GM23338 (cell line): ENCODE data around the gene ELFN1. TPM values are rescaled to one million over a fixed set of nuclear protein-coding genes. Genes with fewer than 3 reads are reported as not detected.

ENCODE experiments used
- ATAC-seq: fragments of 200-7000 bp; cut with Tn5 transposase; 3 replicates; pipeline ENCODE4 v1.9.1; 2020
- DNase-seq: peaks from one replicate; pipeline ENCODE4 v3.0.0-alpha.2; 2015; ENCODE audit warnings: low spot score
- H2AFZ ChIP-seq: fragments of 200-600 bp; sonication (generic); 2 replicates; pipeline ENCODE4 v1.8.0; 2016; ENCODE audit warnings: antibody characterized with exemption, mild to moderate bottlenecking, moderate library complexity
- H3F3A ChIP-seq: fragments of 200-600 bp; sonication (generic); replicated peaks from 2 replicates; pipeline ENCODE4 v1.8.0; 2017; ENCODE audit warnings: antibody characterized with exemption, mixed run types, low read depth
- H3K27ac ChIP-seq: fragments of 200-600 bp; sonication (generic); 2 replicates; pipeline ENCODE4 v1.6.1; 2016; ENCODE audit warnings: low read depth
- H3K27me3 ChIP-seq: fragments of 200-600 bp; sonication (generic); 2 replicates; pipeline ENCODE4 v1.8.0; 2016; ENCODE audit warnings: mild to moderate bottlenecking, mixed run types, moderate library complexity; ENCODE audit not compliant: insufficient read depth
- H3K36me3 ChIP-seq: fragments of 200-600 bp; sonication (generic); 2 replicates; pipeline ENCODE4 v1.8.0; 2016; ENCODE audit warnings: mild to moderate bottlenecking; ENCODE audit not compliant: insufficient read depth
- H3K4me1 ChIP-seq: fragments of 200-600 bp; sonication (generic); 2 replicates; pipeline ENCODE4 v1.8.0; 2016; ENCODE audit warnings: mild to moderate bottlenecking, moderate library complexity; ENCODE audit not compliant: insufficient read depth
- H3K4me2 ChIP-seq: fragments of 200-600 bp; sonication (generic); 2 replicates; pipeline ENCODE4 v1.7.1; 2017; ENCODE audit warnings: mixed run types
- H3K4me3 ChIP-seq: fragments of 200-600 bp; sonication (generic); 2 replicates; pipeline ENCODE4 v1.6.1; 2016; ENCODE audit warnings: mixed run types
- H3K79me2 ChIP-seq: fragments of 200-600 bp; sonication (generic); replicated peaks from 2 replicates; pipeline ENCODE4 v1.8.0; 2017; ENCODE audit warnings: mild to moderate bottlenecking; ENCODE audit not compliant: insufficient read depth
- H3K9me2 ChIP-seq: fragments of 200-600 bp; sonication (generic); 2 replicates; pipeline ENCODE4 v1.8.0; 2017; ENCODE audit not compliant: insufficient read depth
- H4K20me1 ChIP-seq: fragments of 200-600 bp; sonication (generic); replicated peaks from 2 replicates; pipeline ENCODE4 v1.8.0; 2017; ENCODE audit warnings: mild to moderate bottlenecking; ENCODE audit not compliant: insufficient read depth
- H3K27ac Mint-ChIP-seq: 2 replicates; pipeline ENCODE4 v1.8.0; 2020; ENCODE audit warnings: inconsistent platforms, mild to moderate bottlenecking, moderate library complexity, mixed read lengths
- H3K27me3 Mint-ChIP-seq: 3 replicates; pipeline ENCODE4 v1.8.0; 2022; ENCODE audit warnings: low read depth, mild to moderate bottlenecking, moderate library complexity, mixed read lengths, inconsistent platforms; ENCODE audit not compliant: insufficient read depth, poor library complexity
- H3K36me3 Mint-ChIP-seq: 3 replicates; pipeline ENCODE4 v1.8.0; 2021; ENCODE audit warnings: low read depth, mild to moderate bottlenecking, inconsistent platforms, moderate library complexity, mixed read lengths
- H3K4me1 Mint-ChIP-seq: 3 replicates; pipeline ENCODE4 v1.8.0; 2020; ENCODE audit warnings: mild to moderate bottlenecking, inconsistent platforms, mixed read lengths
- H3K4me3 Mint-ChIP-seq: 3 replicates; pipeline ENCODE4 v1.8.0; 2021; ENCODE audit warnings: moderate library complexity, mild to moderate bottlenecking, inconsistent platforms, mixed read lengths
- H3K9me3 Mint-ChIP-seq: 3 replicates; pipeline ENCODE4 v1.8.0; 2020; ENCODE audit warnings: moderate library complexity, mild to moderate bottlenecking, inconsistent platforms, mixed read lengths
- EZH2 ChIP-seq: fragments of 200-600 bp; sonication (generic); IDR thresholded peaks from one replicate; pipeline ENCODE4 v1.8.0; 2017; ENCODE audit warnings: antibody characterized with exemption, mild to moderate bottlenecking, low read depth; ENCODE audit not compliant: unreplicated experiment
- JUNB ChIP-seq: IDR thresholded peaks from one replicate; pipeline ENCODE4 v1.6.1; 2016; ENCODE audit warnings: antibody characterized with exemption; ENCODE audit not compliant: unreplicated experiment
- POLR2AphosphoS5 ChIP-seq: IDR thresholded peaks from 2 replicates; pipeline ENCODE4 v1.6.1; 2016; ENCODE audit warnings: antibody characterized with exemption, low read depth
- ZNF114 ChIP-seq: fragments of 250-450 bp; sonication (Bioruptor Pico); IDR thresholded peaks from 2 replicates; pipeline ENCODE4 v1.5.0; 2020; ENCODE audit warnings: mild to moderate bottlenecking, moderate library complexity
- polyA plus RNA-seq: library from polyadenylated mRNA; unstranded; fragments of >200 nt; fragmentation: Nextera tagmentation; extraction: Ambion mirVana; gene quantifications from 2 replicates; pipeline ENCODE4 v1.2.1, GENCODE V29; 2016
- total RNA-seq: library from RNA; depleted of rRNA; stranded (reverse); fragments of >200 nt; shearing (Covaris generic); gene quantifications from 2 replicates; pipeline ENCODE4 v1.2.3, GENCODE V29; 2014
- TF ChIP-seq, protein P1 (sequence below): fragments of 250-450 bp; sonication (Bioruptor Pico); IDR thresholded peaks from 2 replicates; pipeline ENCODE4 v1.5.0; 2020; ENCODE audit warnings: mild to moderate bottlenecking, moderate library complexity

Gene ELFN1
- total and polyA plus RNA-seq, 2 experiments from 2014 or later, result 0.08 to 3.5 TPM

DNA sequence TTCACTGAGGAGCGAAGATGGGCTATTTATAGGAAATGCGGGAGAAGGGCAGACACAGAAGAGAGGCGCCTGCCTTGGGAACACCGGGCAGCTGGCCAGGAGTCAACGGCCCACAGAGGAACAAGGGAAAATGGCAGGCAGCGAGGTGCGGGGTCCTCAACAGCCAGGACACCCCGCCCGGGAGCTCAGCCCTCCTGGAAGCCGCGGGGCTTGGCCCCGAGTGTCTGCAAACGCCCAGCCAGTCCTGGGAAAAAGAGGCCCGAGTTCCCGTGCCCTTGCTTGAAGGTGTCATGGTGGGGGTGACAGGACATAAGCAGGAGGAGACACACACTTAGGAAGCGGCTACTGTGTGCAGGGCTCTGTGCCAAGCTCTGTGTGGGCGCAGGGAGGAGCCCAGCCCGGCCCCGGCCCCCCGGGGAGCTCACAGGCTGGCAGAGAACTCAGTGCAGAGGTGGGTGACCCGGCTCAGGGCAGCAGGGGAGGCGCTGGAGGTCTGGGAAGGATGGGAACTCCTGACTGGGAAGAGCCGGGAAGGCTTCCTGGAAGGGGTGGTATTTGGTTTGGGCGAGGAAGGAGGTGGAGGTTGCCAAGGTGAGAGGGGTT is 79.9 kb downstream of the ELFN1 start (continued):
- TF ChIP-seq POLR2AphosphoS5 (no peak), JUNB (no peak), EZH2 (no peak)

DNA sequence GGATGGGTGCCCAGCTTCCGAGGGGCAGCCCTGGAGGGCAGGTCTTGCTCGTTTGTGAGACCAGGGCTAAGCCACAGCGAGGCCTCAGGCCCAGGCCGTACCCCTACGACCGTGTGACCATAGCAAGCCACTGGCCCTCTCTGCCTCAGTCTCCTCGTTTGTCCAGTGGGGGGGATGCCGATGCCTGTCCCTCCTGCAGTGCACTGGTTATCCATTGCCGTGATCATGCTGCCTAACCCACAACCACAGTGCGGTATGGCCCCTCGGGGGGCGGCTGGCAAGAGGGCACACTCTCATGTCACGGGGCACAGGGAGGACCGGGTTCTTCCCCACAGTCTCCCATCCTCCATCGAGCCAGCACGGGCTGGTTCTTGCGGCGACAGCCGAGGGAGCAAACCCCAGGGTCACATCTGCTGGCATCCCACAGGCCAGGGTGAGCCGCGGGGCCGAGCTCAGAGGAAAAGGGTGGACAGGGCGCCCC is 80.5 kb downstream of the ELFN1 start:
- no peak for ATAC-seq
- Histone ChIP-seq H3K4me2 (no peak overlapping the region), H3K4me3 (no peak overlapping the region), H3K36me3 (no peaks in the 10 kb centered on the region), H3K27me3 (no peaks in the 10 kb centered on the region), H3K79me2 (no peaks in the 10 kb centered on the region), H3F3A (no peaks in the 10 kb centered on the region), H4K20me1 (no peaks in the 10 kb centered on the region), H3K27ac (no peak overlapping the region), H2AFZ (no peak overlapping the region), H3K9me2 (no peaks in the 10 kb centered on the region), H3K4me1 (no peaks in the 10 kb centered on the region)
- Mint-ChIP-seq H3K27me3 (peaks cover 25% of the 10 kb centered on the region), H3K4me3 (no peak overlapping the region), H3K36me3 (no peaks in the 10 kb centered on the region; the same call in 2 of the 3 replicates), H3K27ac (no peak overlapping the region), H3K9me3 (no peaks in the 10 kb centered on the region; the same call in 2 of the 3 replicates), H3K4me1 (peaks cover 9% of the 10 kb centered on the region)
- no peak for DNase-seq
- TF ChIP-seq, protein P1, sequence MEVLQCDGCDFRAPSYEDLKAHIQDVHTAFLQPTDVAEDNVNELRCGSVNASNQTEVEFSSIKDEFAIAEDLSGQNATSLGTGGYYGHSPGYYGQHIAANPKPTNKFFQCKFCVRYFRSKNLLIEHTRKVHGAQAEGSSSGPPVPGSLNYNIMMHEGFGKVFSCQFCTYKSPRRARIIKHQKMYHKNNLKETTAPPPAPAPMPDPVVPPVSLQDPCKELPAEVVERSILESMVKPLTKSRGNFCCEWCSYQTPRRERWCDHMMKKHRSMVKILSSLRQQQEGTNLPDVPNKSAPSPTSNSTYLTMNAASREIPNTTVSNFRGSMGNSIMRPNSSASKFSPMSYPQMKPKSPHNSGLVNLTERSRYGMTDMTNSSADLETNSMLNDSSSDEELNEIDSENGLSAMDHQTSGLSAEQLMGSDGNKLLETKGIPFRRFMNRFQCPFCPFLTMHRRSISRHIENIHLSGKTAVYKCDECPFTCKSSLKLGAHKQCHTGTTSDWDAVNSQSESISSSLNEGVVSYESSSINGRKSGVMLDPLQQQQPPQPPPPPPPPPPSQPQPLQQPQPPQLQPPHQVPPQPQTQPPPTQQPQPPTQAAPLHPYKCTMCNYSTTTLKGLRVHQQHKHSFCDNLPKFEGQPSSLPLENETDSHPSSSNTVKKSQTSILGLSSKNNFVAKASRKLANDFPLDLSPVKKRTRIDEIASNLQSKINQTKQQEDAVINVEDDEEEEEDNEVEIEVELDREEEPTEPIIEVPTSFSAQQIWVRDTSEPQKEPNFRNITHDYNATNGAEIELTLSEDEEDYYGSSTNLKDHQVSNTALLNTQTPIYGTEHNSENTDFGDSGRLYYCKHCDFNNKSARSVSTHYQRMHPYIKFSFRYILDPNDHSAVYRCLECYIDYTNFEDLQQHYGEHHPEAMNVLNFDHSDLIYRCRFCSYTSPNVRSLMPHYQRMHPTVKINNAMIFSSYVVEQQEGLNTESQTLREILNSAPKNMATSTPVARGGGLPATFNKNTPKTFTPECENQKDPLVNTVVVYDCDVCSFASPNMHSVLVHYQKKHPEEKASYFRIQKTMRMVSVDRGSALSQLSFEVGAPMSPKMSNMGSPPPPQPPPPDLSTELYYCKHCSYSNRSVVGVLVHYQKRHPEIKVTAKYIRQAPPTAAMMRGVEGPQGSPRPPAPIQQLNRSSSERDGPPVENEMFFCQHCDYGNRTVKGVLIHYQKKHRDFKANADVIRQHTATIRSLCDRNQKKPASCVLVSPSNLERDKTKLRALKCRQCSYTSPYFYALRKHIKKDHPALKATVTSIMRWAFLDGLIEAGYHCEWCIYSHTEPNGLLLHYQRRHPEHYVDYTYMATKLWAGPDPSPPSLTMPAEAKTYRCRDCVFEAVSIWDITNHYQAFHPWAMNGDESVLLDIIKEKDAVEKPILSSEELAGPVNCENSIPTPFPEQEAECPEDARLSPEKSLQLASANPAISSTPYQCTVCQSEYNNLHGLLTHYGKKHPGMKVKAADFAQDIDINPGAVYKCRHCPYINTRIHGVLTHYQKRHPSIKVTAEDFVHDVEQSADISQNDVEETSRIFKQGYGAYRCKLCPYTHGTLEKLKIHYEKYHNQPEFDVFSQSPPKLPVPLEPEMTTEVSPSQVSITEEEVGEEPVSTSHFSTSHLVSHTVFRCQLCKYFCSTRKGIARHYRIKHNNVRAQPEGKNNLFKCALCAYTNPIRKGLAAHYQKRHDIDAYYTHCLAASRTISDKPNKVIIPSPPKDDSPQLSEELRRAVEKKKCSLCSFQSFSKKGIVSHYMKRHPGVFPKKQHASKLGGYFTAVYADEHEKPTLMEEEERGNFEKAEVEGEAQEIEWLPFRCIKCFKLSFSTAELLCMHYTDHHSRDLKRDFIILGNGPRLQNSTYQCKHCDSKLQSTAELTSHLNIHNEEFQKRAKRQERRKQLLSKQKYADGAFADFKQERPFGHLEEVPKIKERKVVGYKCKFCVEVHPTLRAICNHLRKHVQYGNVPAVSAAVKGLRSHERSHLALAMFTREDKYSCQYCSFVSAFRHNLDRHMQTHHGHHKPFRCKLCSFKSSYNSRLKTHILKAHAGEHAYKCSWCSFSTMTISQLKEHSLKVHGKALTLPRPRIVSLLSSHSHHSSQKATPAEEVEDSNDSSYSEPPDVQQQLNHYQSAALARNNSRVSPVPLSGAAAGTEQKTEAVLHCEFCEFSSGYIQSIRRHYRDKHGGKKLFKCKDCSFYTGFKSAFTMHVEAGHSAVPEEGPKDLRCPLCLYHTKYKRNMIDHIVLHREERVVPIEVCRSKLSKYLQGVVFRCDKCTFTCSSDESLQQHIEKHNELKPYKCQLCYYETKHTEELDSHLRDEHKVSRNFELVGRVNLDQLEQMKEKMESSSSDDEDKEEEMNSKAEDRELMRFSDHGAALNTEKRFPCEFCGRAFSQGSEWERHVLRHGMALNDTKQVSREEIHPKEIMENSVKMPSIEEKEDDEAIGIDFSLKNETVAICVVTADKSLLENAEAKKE (CRISPR knock-in tag), result no peak
- TF ChIP-seq ZNF114 (CRISPR knock-in tag), result no peak
